T-helper 17 cell (primary cell): ENCODE results near the gene VRK3. TPM values are rescaled to one million over a fixed set of nuclear protein-coding genes. Genes with fewer than 3 reads are reported as not detected.
"Not testable (repeated sequence)": the region's sequence is repeated elsewhere in the genome, so short reads cannot be mapped to it uniquely, and the experiment has no call there.

Experiments used
- ATAC-seq: fragments of 150-1000 bp; cut with Tn5 transposase; 2 replicates; pipeline ENCODE4 v1.10.0; 2021; ENCODE audit warnings: mild to moderate bottlenecking, moderate library complexity
- DNase-seq, 3 donors: peaks; one replicate each; pipeline versions ENCODE4 v3.0.0 to v3.0.0-alpha.2; 2020 to 2021
- H3K9me3 ChIP-seq: one replicate; pipeline ENCODE4 v1.7.0; 2013; ENCODE audit warnings: low read length, mild to moderate bottlenecking; ENCODE audit not compliant: control insufficient read depth, poor library complexity, severe bottlenecking
- H3K27ac Mint-ChIP-seq: one replicate; pipeline ENCODE4 v1.8.0; 2022; ENCODE audit warnings: mild to moderate bottlenecking, moderate library complexity, mixed read lengths
- H3K27me3 Mint-ChIP-seq: one replicate; pipeline ENCODE4 v1.8.0; 2022; ENCODE audit warnings: mixed read lengths
- H3K36me3 Mint-ChIP-seq: one replicate; pipeline ENCODE4 v1.8.0; 2022; ENCODE audit warnings: low read depth, mixed read lengths
- H3K4me1 Mint-ChIP-seq: one replicate; pipeline ENCODE4 v1.8.0; 2022; ENCODE audit warnings: mild to moderate bottlenecking, mixed read lengths
- H3K4me3 Mint-ChIP-seq: one replicate; pipeline ENCODE4 v1.8.0; 2022; ENCODE audit warnings: mild to moderate bottlenecking, moderate library complexity, mixed read lengths
- total RNA-seq, 4 donors: library from RNA in 2 of 4; stranded (reverse) in 2 of 4; gene quantifications; one replicate each; pipeline ENCODE4 v1.2.3 and lab custom pipeline; 2022 to 2026

The VRK3 gene
- 10 to 100 TPM; 67.2 to 79.3 TPM for total RNA-seq
- total RNA-seq (lab: John Stamatoyannopoulos, UW): 45.5 to 64.5 reads per million in 2 donors

DNA sequence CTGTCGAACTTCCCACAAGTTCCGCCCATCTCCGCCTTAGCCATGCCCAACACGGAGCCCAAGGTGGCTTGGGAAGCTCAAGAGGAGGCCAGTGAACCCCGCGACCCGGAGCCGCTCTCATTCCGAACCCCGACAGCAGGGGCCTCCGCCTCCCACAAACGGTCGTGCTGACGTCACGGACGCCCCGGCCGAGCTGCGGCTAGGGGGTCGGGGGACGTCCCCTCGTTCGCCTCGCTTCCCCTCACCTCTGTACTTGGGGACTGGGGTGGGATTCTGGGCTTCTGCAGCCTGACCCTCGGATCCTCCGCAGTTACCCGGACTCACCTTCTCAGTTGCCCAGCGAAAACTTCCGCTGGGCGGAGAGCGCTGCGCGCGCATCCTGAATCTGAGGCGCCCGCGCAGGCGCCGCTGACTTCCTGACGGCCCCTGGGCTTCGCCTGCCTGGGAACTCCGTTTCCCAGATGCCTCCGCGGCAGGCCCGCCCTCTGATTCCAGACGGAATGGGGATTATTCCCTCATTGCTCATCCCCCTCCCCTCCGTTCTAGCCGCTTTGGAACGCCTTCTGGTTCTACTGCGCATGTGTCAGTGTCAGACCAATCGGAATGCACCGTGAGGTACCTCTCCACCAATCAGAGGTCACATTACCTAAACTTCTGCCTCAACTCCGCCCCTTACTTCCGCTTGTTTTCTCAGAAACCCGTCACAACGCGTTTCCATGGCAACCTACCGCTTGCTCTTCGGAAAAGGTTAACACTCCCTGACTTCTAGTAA lies at the start of gene VRK3:
VRK3 (minus strand) TSS at position 351 of the 772 bp plus-strand sequence. CDS start 9,210 bp downstream, outside the sequence.
- H3K27me3 Mint-ChIP-seq: no peaks in the 10 kb centered on the region
- H3K4me1 Mint-ChIP-seq: peaks cover 33% of the 10 kb centered on the region
- ATAC-seq: peak; percentile 87
- peak within 1 kb of the TSS; percentile 98 for H3K4me3 Mint-ChIP-seq
- H3K36me3 Mint-ChIP-seq: no peaks in the 10 kb centered on the region
- no peaks in the 10 kb centered on the region for H3K9me3 ChIP-seq
- DNase-seq: peak; percentile 95 to 98 (median 95)
- H3K27ac Mint-ChIP-seq: peak within 1 kb of the TSS; percentile 95

- H3K36me3 Mint-ChIP-seq, H3K9me3 ChIP-seq, DNase-seq, H3K4me1 Mint-ChIP-seq, ATAC-seq, H3K27ac Mint-ChIP-seq, H3K27me3 Mint-ChIP-seq, H3K4me3 Mint-ChIP-seq: not testable (repeated sequence)
Observed at GRCh38 chr19:50068382-50068781, 43.2 kb upstream of the VRK3 start.

- peaks cover 5% of the 10 kb centered on the region for H3K27me3 Mint-ChIP-seq
Observed at GRCh38 chr19:50067575-50067974, 42.4 kb upstream of the VRK3 start.

DNA sequence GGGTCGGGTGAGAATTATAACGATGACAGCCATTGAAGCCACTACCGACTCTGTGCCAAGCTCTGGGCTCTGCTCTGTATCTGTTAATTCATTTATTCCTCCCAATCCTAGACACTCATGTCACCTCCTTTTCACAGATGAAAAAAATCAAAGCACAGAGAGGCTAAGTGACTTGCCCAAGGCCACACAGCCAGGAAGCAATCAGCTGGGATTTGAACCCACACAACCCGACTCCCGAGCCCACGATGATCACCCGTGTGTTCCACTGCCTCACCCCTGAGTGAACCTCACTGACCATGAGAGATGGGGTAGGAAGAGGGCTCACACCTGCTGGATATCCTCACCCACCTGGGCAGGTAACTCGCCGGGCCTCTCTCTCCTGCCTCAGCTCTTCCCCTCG lies 40.8 kb upstream of the VRK3 start:
- no peak for DNase-seq
- ATAC-seq: no peak
- Mint-ChIP-seq H3K4me1 (no peaks in the 10 kb centered on the region), H3K4me3 (no peak overlapping the region), H3K27ac (no peak overlapping the region), H3K36me3 (no peaks in the 10 kb centered on the region), H3K27me3 (peaks cover 13% of the 10 kb centered on the region)
- no peaks in the 10 kb centered on the region for H3K9me3 ChIP-seq

More at GRCh38 chr19:50067575-50067974, 42.4 kb upstream of the VRK3 start:
- ATAC-seq (no peak), DNase-seq (no peak)
- no peaks in the 10 kb centered on the region for H3K9me3 ChIP-seq
- H3K36me3 Mint-ChIP-seq: no peaks in the 10 kb centered on the region
- no peak overlapping the region for H3K4me3 Mint-ChIP-seq
- no peaks in the 10 kb centered on the region for H3K4me1 Mint-ChIP-seq
- no peak overlapping the region for H3K27ac Mint-ChIP-seq

DNA sequence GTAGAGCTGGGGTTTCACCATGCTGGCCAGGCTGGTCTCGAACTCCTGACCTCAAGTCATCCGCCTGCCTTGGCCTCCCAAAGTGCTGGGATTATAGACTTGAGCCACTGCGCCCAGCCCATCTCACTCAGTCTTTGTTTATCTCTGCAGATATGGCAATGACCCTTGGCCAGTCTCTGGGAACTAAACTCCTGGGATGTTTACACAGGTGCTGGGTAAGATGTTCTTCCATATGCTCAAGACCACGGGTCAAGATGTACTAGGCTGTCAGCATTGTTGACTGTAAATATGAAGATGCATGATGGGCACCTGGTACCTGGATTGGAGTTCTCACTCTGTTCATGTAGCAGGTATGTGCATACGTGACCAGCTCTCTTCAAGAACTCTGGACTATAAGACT lies 36.5 kb upstream of the VRK3 start:
- no peaks in the 10 kb centered on the region for H3K4me1 Mint-ChIP-seq
- ATAC-seq: no peak
- H3K36me3 Mint-ChIP-seq: no peaks in the 10 kb centered on the region
- peaks cover 7% of the 10 kb centered on the region for H3K27me3 Mint-ChIP-seq
- H3K9me3 ChIP-seq: peaks cover 5% of the 10 kb centered on the region
- H3K4me3 Mint-ChIP-seq: no peak overlapping the region
- DNase-seq: no peak
- no peak overlapping the region for H3K27ac Mint-ChIP-seq

DNA sequence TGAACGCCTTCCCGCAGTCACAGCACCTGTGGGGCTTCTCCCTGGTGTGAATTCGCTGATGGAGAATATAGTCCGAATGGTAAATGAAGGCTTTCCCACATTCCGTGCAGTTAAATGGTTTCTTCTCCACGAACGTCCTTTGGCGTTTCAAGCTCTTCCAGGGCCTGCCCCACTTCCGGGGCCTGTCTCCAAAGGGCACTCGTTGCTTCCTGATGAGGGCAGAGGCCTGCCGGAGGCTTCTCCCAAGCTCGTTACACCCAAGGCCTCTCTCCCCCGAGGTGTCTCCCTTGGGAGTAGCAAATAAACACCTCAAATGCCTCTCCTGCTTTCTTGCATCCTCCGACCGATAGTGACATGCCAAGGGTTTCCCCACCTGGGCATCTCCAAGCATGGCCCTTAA lies 34.9 kb upstream of the VRK3 start:
- no peak overlapping the region for H3K4me3 Mint-ChIP-seq
- no peak overlapping the region for H3K27ac Mint-ChIP-seq
- ATAC-seq: no peak

GRCh38 chr19:50059045-50059444 lies 33.9 kb upstream of the VRK3 start:
- Mint-ChIP-seq H3K36me3 (no peaks in the 10 kb centered on the region), H3K4me1 (no peaks in the 10 kb centered on the region)
- no peak for ATAC-seq

More for the DNA sequence above, 34.9 kb upstream of the VRK3 start:
- peaks cover 5% of the 10 kb centered on the region for H3K9me3 ChIP-seq
- no peaks in the 10 kb centered on the region for H3K36me3 Mint-ChIP-seq
- DNase-seq: no peak
- no peaks in the 10 kb centered on the region for H3K4me1 Mint-ChIP-seq
- H3K27me3 Mint-ChIP-seq: peaks cover 7% of the 10 kb centered on the region

GRCh38 chr19:50058425-50058824 lies 33.3 kb upstream of the VRK3 start:
- H3K36me3 Mint-ChIP-seq: no peaks in the 10 kb centered on the region
- H3K27me3 Mint-ChIP-seq: peaks cover 7% of the 10 kb centered on the region
- DNase-seq: no peak
- H3K4me1 Mint-ChIP-seq: no peaks in the 10 kb centered on the region
- H3K9me3 ChIP-seq: peaks cover 5% of the 10 kb centered on the region
- no peak for ATAC-seq
- no peak overlapping the region for H3K27ac Mint-ChIP-seq
- no peak overlapping the region for H3K4me3 Mint-ChIP-seq

More at GRCh38 chr19:50059045-50059444, 33.9 kb upstream of the VRK3 start:
- DNase-seq: no peak
- Mint-ChIP-seq H3K4me3 (no peak overlapping the region), H3K27me3 (peaks cover 7% of the 10 kb centered on the region), H3K27ac (no peak overlapping the region)
- H3K9me3 ChIP-seq: peaks cover 5% of the 10 kb centered on the region

GRCh38 chr19:50053119-50053518 lies 27.9 kb upstream of the VRK3 start:
- no peak overlapping the region for H3K4me3 Mint-ChIP-seq
- ATAC-seq (no peak), DNase-seq (no peak)
- H3K4me1 Mint-ChIP-seq: peaks cover 12% of the 10 kb centered on the region
- no peaks in the 10 kb centered on the region for H3K27me3 Mint-ChIP-seq
- peak overlapping the region; percentile 96 for H3K27ac Mint-ChIP-seq
- H3K9me3 ChIP-seq: no peaks in the 10 kb centered on the region
- H3K36me3 Mint-ChIP-seq: no peaks in the 10 kb centered on the region

GRCh38 chr19:50051964-50052363 lies 26.8 kb upstream of the VRK3 start:
- Mint-ChIP-seq H3K4me1 (peaks cover 12% of the 10 kb centered on the region), H3K36me3 (peaks cover 2% of the 10 kb centered on the region), H3K27me3 (no peaks in the 10 kb centered on the region), H3K4me3 (no peak overlapping the region), H3K27ac (peak overlapping the region; percentile 96)
- no peak for ATAC-seq
- no peak for DNase-seq
- no peaks in the 10 kb centered on the region for H3K9me3 ChIP-seq

GRCh38 chr19:50051228-50051895 lies 26.2 kb upstream of the VRK3 start:
- H3K36me3 Mint-ChIP-seq, ATAC-seq, H3K27me3 Mint-ChIP-seq, H3K9me3 ChIP-seq, DNase-seq: not testable (repeated sequence)
- Mint-ChIP-seq H3K4me1 (peaks cover 12% of the 10 kb centered on the region), H3K4me3 (peak overlapping the region; percentile 91), H3K27ac (peak overlapping the region; percentile 96)

DNA sequence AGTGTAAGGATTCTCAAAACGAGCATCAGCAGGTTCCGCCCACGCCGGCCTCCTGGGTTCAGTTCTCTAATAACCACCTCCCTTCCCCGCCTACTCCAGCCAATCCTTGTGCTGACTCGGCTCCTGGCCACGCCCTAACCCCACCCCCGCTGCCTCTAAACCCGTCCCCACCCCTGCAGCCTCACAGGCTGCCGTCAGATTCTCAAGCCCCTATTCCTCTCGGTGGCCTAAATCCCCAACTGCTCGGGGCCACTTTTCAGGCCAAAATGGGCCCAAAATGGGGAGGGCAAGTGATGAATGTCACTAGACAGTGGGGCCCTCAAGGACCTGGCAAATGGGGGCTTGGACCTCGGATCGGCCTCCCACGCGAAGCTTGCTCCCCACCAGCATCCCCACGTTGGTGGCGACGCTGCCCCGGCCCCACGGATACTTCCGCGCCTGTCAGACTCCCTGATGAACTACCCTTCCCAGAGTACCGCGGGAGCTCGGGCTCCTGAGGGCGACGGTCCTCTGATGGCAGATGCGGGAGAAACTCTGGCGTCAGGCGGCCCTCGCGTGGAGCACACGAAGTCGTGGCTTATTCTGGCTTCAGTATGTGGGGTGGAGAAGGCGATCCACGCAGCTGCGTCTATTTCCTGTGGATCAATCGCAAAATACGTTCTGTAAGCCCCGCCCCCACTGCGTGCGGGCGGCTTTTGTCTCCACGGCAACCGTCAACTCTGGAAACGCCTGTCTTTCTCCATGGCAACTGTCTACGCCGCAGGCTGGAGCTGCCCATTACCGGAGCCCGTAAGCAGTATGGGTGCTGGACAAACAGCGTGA lies 25.4 kb upstream of the VRK3 start:
- ATAC-seq (peak; percentile 87), DNase-seq (peak; percentile 70 to 79 (median 77))
- Mint-ChIP-seq H3K27ac (peak overlapping the region; percentile 96), H3K4me1 (peaks cover 12% of the 10 kb centered on the region), H3K4me3 (peak overlapping the region; percentile 91), H3K36me3 (peaks cover 4% of the 10 kb centered on the region), H3K27me3 (no peaks in the 10 kb centered on the region)
- no peaks in the 10 kb centered on the region for H3K9me3 ChIP-seq

DNA sequence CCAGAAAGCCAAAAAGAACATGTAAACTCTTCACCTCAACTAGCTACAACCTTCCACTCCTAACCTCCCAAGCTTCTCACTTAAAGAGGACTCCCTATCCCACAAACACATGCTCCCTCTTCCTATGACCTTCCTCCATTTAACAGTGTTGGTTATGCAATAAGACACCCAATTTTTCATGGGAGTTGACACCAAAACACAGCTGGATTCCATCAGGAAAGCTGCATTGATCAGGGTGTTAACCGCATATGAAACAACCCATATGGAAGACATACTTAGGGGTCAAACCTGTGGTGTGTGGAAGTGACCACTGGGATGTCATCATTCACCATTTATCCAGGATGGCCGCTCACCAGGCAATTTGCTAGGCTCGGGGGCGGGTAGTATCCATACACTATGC lies 22.5 kb upstream of the VRK3 start:
- Mint-ChIP-seq H3K27ac (no peak overlapping the region), H3K4me3 (no peak overlapping the region), H3K36me3 (peaks cover 16% of the 10 kb centered on the region), H3K4me1 (peaks cover 12% of the 10 kb centered on the region), H3K27me3 (no peaks in the 10 kb centered on the region)
- ATAC-seq (no peak), DNase-seq (no peak)
- H3K9me3 ChIP-seq: peaks cover 6% of the 10 kb centered on the region
